ENCODE measurements around the gene SYCP2L.
"Not testable (repeated sequence)": the region's sequence is repeated elsewhere in the genome, so short reads cannot be mapped to it uniquely, and the experiment has no call there.

DNA sequence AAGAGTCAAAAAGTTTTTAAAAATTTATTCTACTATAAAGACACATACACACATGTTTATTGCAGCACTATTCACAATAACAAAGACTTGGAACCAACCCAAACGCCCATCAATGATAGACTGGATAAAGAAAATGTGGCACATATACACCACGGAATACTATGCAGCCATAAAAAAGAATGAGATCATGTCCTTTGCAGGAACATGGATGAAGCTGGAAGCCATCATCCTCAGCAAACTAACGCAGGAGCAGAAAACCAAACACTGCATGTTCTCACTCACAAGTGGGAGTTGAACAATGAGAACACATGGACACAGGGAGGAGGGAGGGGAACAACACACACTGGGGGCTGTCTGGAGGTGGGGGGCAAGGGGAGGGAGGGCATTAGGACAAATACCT lies 20.1 kb upstream of the SYCP2L start:
- not testable (repeated sequence) for TF ChIP-seq CHD2 (IDR thresholded peaks at IDR 0.05; ENCODE audit: low read length, partially characterized antibody); FOXM1 (IDR thresholded peaks at IDR 0.05; ENCODE audit: low read depth); GABPA (IDR thresholded peaks at IDR 0.05; ENCODE audit: low read depth); SIN3A (IDR thresholded peaks at IDR 0.05; ENCODE audit: borderline replicate concordance, low read depth, low read length); MEF2A (IDR thresholded peaks at IDR 0.05; ENCODE audit: borderline replicate concordance, low read depth); RXRA (IDR thresholded peaks at IDR 0.05; ENCODE audit: borderline replicate concordance, low read depth); FOXJ3 (CRISPR knock-in tag; IDR thresholded peaks at IDR 0.05); POLR2AphosphoS5 (IDR thresholded peaks at IDR 0.05; ENCODE audit: low read depth, low read length); YY1 (IDR thresholded peaks at IDR 0.05; ENCODE audit: low read depth); RAD21 (IDR thresholded peaks at IDR 0.05; ENCODE audit: low read length)
- TF ChIP-seq, protein P1, sequence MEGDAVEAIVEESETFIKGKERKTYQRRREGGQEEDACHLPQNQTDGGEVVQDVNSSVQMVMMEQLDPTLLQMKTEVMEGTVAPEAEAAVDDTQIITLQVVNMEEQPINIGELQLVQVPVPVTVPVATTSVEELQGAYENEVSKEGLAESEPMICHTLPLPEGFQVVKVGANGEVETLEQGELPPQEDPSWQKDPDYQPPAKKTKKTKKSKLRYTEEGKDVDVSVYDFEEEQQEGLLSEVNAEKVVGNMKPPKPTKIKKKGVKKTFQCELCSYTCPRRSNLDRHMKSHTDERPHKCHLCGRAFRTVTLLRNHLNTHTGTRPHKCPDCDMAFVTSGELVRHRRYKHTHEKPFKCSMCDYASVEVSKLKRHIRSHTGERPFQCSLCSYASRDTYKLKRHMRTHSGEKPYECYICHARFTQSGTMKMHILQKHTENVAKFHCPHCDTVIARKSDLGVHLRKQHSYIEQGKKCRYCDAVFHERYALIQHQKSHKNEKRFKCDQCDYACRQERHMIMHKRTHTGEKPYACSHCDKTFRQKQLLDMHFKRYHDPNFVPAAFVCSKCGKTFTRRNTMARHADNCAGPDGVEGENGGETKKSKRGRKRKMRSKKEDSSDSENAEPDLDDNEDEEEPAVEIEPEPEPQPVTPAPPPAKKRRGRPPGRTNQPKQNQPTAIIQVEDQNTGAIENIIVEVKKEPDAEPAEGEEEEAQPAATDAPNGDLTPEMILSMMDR (IDR thresholded peaks at IDR 0.05): not testable (repeated sequence)
- TF ChIP-seq, protein P2, sequence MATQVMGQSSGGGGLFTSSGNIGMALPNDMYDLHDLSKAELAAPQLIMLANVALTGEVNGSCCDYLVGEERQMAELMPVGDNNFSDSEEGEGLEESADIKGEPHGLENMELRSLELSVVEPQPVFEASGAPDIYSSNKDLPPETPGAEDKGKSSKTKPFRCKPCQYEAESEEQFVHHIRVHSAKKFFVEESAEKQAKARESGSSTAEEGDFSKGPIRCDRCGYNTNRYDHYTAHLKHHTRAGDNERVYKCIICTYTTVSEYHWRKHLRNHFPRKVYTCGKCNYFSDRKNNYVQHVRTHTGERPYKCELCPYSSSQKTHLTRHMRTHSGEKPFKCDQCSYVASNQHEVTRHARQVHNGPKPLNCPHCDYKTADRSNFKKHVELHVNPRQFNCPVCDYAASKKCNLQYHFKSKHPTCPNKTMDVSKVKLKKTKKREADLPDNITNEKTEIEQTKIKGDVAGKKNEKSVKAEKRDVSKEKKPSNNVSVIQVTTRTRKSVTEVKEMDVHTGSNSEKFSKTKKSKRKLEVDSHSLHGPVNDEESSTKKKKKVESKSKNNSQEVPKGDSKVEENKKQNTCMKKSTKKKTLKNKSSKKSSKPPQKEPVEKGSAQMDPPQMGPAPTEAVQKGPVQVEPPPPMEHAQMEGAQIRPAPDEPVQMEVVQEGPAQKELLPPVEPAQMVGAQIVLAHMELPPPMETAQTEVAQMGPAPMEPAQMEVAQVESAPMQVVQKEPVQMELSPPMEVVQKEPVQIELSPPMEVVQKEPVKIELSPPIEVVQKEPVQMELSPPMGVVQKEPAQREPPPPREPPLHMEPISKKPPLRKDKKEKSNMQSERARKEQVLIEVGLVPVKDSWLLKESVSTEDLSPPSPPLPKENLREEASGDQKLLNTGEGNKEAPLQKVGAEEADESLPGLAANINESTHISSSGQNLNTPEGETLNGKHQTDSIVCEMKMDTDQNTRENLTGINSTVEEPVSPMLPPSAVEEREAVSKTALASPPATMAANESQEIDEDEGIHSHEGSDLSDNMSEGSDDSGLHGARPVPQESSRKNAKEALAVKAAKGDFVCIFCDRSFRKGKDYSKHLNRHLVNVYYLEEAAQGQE (IDR thresholded peaks at IDR 0.05; ENCODE audit: low read depth, low read length): not testable (repeated sequence)
- TF ChIP-seq, protein P3, sequence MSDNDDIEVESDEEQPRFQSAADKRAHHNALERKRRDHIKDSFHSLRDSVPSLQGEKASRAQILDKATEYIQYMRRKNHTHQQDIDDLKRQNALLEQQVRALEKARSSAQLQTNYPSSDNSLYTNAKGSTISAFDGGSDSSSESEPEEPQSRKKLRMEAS (IDR thresholded peaks at IDR 0.05; ENCODE audit: low read depth): not testable (repeated sequence)
- TF ChIP-seq, protein P4, sequence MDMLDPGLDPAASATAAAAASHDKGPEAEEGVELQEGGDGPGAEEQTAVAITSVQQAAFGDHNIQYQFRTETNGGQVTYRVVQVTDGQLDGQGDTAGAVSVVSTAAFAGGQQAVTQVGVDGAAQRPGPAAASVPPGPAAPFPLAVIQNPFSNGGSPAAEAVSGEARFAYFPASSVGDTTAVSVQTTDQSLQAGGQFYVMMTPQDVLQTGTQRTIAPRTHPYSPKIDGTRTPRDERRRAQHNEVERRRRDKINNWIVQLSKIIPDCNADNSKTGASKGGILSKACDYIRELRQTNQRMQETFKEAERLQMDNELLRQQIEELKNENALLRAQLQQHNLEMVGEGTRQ (IDR thresholded peaks at IDR 0.05; ENCODE audit: borderline replicate concordance, low read depth, low read length): not testable (repeated sequence)

Measured in SK-N-SH (cell line).